GM21515 (cell line): ENCODE measurements around the gene FAM50A.
"Not testable (repeated sequence)": the region's sequence is repeated elsewhere in the genome, so short reads cannot be mapped to it uniquely, and the experiment has no call there.

ENCODE experiments used
- ATAC-seq: cut with Tn5 transposase; IDR thresholded peaks from one replicate; pipeline ENCODE4 v1.9.1; 2021; ENCODE audit not compliant: unreplicated experiment

The FAM50A gene

DNA sequence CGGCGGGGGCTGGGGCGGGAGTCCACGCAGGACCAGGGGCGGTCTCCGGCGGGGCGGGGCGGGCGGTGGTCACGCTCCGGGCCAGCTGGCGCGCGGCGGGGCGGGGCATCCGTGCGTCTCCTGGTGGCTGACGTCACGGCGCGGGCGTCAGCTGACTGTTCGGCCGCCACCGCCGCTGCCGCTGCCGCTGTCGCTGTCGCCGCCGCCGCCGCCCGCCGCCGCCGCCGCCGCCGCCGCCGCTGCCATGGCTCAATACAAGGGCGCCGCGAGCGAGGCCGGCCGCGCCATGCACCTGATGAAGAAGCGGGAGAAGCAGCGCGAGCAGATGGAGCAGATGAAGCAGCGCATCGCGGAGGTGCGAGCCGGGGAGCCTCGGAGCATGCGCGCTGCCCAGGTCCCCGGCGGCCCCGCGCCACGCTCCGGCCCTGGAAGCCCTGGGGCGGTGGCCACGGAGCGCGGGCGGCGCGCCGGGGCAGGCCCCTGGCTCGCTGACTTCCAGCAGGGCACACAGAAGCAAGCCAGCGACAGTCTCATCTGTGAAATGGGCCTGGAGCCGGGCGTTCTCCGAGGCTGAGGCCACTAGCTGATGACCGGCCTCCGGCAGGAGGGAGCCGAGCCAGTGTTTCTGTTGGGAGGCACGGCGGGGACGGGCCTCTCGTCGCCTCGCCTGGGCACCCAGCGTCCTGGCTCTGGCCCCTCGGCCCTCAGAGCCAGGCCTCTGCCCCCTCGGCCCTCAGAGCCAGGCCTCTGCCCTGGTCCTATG, at the start of gene FAM50A:
Gene FAM50A, plus strand, starts transcription at position 150 of the 763 bp plus-strand sequence. Its CDS starts 95 bp downstream, at position 245.
- ATAC-seq: peak; percentile 70

- ATAC-seq: not testable (repeated sequence)
Measured at GRCh38 chrX:154396363-154396762, 47.6 kb upstream of the FAM50A start.

- peak; percentile 51 for ATAC-seq
Measured at GRCh38 chrX:154396973-154397887, 46.7 kb upstream of the FAM50A start.

- peak; percentile 68 for ATAC-seq
Measured at GRCh38 chrX:154397888-154398667, 45.9 kb upstream of the FAM50A start, which contains the start of gene RPL10. RPL10 (plus strand) TSS chrX:154398377; CDS start chrX:154398520, 143 bp downstream.

DNA sequence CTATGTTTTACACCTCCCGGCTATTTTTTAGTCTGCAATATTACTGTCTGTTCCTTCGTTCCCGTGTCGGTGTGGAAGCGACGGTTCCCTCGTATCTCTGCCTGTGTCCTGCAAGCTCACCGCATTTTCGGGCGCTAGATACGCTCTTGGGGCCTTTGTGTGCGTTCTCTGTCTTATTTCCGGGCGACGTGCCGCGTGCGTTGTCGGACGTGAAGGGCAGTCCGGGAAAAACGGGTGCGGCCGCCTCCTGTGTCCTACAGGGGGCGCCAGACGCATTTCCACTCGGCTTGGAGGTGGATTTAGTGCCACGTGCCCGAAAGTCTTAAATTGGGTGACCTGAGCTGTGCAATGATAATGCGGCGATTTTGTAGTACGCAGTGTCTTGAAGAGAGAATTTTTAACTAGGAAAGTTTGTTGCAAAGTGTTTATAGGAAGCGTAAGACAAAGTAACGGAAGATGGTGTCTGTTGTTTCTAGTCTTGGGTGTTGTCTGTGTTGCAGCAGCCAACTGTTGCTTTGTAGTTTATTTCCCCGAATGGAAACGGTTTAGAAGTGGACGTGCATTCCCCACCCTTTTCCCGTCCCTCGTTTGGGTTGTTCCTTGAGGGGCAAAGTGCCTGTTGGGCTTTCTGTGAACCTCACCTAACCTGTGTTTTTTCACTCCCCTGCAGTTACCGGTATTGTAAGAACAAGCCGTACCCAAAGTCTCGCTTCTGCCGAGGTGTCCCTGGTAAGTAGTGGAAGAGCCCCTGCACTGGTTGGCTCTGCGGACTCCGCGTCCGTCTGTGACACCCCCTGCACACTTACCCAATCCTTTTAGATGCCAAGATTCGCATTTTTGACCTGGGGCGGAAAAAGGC, 45.0 kb upstream of the FAM50A start:
- ATAC-seq: no peak

GRCh38 chrX:154399527-154400368, 44.2 kb upstream of the FAM50A start:
- no peak for ATAC-seq

DNA sequence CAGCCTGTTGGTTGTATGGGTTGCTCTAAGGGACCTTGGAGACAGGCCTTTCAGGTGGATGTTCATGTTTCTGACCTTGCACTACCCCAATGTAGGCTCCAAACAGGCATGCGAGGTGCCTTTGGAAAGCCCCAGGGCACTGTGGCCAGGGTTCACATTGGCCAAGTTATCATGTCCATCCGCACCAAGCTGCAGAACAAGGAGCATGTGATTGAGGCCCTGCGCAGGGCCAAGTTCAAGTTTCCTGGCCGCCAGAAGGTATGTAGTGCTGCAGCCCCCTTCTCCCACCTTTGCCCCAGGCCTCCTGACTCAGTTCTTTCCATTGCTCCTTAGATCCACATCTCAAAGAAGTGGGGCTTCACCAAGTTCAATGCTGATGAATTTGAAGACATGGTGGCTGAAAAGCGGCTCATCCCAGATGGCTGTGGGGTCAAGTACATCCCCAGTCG, 43.5 kb upstream of the FAM50A start:
- ATAC-seq: not testable (repeated sequence)

GRCh38 chrX:154401045-154401799, 42.7 kb upstream of the FAM50A start:
- ATAC-seq: no peak

DNA sequence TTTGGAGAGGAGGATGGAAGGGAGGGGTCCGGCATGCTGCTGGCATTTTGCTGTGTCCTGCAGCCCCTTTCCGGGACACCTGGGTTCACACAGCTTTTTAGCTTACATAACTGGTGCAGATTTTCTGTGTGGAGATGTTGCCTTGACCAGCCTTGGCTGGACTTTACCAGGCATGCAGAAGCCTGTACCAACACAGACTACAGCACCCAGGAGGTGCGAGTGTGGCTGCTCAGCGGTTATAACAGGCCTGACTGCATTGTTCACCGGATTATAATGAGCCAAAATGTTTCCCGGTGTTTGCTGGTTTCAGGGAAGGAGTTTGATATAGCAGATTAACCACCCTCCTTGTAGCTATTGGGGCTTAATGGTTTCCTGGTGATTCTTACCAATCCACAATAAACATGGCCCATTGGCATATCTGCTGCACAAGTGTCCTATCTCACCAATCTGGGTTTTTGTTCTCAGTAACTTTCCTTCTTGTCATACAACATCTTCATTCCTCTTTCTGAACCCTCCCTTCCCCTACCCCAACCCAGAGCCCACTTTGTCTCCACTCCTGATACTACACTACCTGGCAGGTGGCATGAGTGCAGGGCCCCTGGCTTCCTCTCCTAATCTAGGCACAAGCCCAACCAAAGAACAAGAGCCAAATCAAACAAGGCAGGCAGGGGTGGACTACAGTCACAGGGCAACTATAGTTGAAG, 41.9 kb upstream of the FAM50A start:
- no peak for ATAC-seq

GRCh38 chrX:154402622-154403127, 41.3 kb upstream of the FAM50A start:
- no peak for ATAC-seq

- ATAC-seq: no peak
Measured at GRCh38 chrX:154403192-154403591, 40.7 kb upstream of the FAM50A start.

DNA sequence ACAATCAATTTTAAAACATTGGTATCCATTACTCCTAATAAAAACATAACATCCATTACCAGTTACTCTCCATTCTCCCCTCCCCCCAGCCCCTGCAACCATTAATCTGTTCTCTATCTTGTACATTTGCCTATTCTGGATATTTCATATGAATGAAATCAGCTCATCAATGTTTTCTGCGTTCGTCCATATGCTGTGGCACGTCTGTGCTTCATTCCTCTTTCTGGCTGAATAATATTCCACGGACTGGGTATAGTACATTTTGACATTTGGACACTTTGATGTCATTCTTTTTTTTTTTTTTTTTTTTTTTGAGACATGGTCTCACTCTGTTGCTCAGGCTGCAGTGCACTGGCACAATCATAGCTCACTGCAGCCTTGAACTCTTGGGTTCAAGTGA, 40.1 kb upstream of the FAM50A start:
- ATAC-seq: no peak

- ATAC-seq: no peak
Measured at GRCh38 chrX:154404625-154405192, 39.2 kb upstream of the FAM50A start.

DNA sequence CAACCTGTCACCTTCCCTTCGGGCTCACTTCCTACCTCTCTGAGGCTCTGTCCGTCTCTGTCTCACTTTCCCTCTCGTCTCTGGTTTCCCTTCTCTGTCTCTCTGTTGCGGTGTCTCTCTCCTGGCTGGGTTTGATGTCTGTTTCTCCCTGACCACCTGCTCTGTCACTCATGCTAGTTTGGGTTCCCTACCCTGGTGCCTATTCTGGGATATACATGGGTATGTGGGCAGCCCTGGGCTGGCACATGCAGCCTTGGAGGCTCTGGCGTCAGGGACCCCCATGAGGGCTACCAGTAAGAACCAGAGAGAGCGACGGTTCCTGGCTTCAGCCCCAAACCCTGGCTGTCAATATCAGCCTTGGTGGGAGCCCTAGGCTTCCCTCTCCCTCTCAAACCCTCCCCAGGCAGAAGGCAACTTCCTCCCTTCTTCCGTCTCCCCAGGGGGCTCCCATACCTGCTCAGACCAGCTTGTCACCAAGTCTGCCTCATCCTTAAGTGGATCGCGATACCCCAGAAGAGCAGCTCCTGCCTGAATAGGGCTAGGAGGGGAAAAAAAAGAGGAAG, 35.2 kb upstream of the FAM50A start:
- no peak for ATAC-seq

DNA sequence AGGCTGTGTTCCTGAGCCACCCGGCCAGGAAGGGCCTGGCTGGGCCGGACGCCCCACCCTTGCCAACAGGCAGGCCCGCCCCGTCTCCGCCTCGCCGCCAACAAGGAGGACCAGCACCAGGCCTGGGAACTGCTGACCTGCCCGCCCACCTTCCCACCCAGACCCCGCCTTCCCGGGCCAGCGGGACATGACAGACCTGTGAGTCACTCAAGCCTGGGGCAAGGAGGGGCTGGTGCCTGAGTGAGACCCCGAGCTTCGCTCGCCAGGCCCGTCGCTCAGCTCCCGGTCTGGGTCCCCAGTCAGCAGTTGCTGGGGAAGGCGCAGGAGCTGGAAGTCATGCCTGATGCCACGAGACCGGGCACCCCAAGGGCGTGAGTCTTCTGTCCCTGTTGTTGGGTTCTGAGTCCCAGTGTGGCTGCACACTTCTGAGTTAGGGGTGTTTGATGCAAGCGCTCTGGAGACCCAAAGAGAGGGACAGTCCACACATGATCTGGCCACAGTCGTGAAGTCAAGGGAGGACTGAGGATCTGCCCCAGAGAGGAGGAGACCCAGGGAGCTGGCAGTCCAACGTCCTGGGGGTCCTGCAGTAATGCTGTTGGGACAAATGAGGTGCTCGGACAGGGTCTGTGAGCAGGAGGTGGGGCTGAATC, 34.6 kb upstream of the FAM50A start, which contains the start of gene DNASE1L1:
Gene DNASE1L1, minus strand, starts transcription at position 33 of the 650 bp plus-strand sequence. CDS start 3,686 bp downstream, outside the sequence.
- no peak for ATAC-seq

GRCh38 chrX:154411981-154412340, 32.0 kb upstream of the FAM50A start:
- ATAC-seq: peak; percentile 48
